HuH-7.5 (cell line): ENCODE results near the gene CELF4.
A peak's percentile ranks its signal among the peaks of the same experiment; 100 is the strongest.

ENCODE experiments used
- DNase-seq: peaks from one replicate; pipeline ENCODE4 v3.0.0; 2011; ENCODE audit warnings: low spot score

CELF4 gene

DNA sequence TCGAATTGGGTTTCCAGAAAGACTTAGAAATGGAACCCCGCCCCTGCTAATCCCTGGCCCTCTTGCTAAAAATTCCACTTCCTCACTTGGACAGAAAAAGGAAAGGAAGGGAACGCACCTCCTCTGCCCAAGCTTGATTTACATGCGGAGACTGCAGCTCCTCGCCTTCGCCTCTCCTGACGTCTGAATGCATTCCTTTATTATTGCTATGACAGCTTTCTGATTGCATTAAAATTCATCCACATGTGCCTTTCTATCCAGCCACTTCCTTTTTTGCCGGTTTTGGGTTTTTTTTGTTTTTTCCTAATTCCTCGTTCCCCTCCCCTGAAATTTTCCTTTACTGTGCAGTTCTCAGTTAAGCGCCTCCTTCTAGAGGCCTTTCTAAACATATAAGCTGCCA is 287.8 kb downstream of the CELF4 start:
- no peak for DNase-seq

DNA sequence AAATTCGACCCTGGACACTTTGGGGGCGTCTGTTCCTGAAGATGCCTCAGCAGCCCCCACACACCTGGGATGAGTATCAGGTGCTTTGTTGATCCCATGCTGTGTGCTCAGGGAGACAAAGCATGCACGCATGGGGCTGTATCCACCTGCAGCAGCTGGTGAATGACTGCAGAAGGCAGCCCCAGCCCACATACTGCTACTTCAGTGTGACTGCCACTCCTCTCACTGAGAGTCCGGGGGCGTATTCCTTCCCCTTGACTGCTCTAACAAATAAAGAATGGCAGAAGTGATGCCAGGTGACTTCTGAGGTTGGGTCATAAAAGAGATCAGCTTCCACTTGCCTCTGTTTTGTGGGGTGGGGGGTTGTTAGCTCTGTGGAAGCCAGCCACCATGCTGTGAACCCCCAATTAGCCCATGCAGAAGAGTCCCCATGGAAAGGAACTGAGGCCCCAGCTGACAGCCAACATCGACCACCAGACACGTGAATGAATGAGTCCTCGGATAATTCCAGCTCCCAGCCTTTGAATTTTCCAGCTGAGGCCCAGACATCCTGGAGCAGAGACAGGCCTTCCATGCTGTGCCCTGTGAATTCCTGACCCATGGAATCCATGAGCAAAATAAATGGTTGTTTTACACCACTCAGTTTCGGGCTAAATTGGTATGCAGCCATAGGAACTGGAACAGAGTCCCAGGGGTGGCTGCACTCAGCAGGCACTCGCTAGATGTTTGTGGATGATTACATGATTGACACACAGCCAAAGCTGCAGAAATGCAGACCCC is 289.3 kb downstream of the CELF4 start:
- DNase-seq = no peak

DNA sequence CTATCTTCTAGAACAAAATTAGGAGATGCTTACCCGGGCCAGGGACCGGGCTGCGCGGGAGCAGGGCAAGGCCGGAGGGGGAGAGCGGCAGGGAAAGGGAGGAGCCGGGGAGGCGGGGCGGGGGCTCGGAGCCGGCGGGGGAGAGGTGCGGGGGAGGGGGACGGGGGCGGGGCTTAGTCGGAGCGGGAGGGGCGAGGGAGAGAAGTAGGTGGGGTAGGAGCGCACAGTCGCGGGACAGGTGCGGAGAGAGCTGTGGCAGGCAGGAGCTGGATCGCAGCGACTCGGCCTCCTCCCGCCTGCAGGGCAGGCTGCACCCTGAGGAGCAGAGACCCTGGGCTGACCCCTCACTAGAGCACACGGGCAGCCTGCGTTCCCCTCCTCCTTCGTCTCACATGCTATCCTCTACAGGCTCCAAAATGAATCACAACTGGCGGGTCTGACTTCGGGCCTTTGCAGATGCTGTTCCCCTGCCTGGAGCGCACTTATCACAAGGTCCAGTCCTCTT is 290.3 kb downstream of the CELF4 start:
- no peak for DNase-seq

DNA sequence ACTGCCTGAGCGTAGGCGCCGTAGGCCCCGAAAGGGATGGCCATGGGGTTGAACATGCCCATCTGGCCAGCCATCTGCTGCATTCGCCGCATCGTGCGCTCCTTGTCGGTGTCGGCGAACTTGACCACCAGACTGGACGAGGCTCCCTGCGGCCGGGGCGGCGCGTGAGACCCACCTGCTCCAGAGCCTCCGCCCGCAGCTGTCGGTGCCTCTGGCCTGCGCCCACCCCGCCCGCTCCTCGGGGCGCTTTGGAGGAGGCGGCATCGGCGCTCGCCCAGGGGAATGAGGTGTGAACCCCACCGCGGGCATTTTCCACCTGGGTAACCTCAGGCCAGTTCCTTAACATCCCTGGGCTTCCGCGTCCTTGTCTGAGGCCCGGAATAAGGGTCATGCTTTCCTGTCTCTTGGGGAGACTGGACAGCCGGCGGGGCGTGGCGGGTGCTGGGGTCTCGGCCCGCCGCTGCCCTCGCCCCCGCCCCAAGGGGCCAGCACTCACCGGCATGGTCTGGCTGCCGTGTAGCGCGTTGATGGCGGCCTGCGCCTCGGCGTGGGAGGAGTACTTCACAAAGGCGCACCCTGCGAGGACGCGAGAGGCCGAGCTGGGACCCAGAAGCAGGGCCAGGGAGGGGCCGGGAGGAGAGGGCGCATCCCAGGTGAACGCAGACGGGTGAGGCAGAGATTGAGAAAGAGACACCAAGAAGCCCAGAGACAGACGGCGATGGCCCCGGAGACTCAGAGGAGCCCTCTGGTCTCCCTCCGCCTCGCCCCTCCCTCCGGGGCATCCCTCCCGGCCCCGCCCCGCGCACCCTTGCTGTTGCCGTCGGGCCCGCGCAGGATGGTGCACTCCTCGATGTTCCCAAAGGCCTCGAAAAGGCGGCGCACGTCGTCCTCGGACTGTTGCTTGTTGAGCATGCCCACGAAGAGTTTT is 291.0 kb downstream of the CELF4 start:
- no peak for DNase-seq

DNA sequence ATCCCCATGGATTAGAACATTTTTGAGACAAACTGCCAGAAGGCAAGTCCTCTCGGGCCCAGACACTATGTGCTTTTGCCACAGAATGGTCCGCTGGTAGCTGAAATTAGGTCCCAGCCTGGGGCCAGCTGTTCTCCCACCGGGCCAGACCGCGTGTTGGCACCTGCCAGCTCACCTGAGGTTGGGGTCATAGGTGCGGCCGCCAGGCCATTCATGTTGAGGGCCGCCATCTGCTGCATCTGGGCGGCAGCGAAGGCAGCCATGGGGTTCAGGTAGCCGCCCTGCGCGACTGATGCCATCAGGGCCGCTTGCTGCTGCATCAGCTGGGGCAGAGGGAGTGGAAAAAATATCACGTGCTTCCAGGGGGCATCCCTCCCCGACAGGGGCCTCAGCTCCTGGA is 292.8 kb downstream of the CELF4 start:
- no peak for DNase-seq

DNA sequence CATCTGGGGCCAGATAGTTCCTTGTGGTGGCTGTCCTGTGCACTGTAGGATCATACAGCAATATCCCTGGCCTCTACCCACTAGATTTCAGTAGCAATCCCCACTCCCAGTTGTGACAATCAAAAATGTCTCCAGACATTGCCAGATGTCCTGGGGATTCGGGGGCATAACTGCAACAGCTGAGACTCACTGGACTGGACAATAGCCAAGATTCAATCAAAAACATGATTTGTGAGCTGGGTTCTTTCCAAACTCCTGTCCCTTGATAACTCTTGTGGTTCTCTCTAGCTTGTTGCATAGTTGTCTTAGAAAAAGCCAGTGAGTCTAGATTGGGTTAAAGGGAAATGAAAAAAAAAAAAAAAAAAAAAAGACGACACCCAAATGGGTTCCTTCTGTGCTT is 293.4 kb downstream of the CELF4 start:
- DNase-seq = no peak

DNA sequence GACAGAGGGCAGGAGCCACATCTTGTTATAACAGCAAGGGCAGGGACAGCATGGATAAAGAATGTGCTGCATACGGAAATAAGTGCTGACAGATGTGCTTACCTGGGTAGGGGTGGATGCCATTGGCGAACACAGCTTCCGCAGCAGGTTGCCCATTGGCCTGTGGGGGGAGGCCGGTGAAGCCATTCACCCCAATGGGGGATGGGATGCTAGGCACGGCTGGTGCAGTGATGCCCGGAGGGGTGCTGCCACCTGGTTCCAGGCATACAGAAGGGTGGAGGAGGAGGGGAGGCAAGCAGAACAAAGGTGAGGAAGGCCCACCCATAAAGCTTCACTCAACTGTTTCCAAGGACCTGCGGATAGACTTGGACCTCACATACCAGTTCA is 294.9 kb downstream of the CELF4 start:
- DNase-seq = no peak

DNA sequence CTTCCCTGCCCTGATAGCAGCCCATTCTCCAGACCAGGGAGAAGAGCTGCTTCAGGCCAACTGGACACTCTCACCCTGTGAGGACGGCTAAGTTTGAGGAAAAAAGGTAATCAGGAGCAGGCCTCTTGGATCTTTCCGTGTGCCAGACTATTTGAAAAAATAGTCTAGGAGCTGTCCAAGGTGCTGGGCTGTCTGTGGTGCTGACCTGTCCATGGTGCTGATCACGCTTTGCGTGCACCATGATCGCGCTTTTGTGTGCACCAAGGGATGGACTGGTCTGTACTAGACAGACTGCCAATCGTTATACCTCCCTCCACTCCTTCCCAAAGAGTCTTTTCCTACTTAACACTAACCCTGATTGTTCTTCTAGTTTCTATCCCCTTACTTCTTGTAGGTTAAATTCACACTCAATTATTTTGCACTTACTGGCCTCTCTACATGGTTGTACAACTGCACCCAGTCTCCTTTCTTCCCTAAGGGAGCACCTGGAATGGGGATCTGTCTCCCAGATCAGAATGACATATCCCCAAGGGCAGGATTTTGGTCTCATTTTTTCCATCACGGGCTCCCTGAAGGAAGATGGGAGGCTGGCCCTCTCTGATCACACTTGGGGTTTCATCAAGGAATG is 295.4 kb downstream of the CELF4 start:
- DNase-seq = peak; percentile 40

DNA sequence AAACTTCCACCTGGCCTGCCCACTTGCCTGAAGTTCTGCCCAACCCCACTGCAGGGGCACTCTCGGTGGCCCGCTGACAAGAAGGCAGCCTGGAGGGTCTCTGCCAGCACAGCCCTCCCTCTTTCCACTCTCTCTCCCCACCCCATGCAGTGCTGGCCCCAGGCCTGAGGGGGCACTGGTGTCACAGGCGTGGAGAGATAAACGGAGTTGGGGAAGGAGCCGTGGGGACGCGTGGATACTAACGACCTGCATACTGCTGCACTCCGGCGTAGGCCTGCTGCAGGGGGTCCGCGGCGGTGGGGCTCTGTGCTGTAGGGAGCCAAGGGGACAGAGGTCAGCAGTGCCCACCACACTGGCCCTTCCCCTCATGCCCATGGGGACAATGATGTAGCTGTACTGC is 299.3 kb downstream of the CELF4 start:
- no peak for DNase-seq

DNA sequence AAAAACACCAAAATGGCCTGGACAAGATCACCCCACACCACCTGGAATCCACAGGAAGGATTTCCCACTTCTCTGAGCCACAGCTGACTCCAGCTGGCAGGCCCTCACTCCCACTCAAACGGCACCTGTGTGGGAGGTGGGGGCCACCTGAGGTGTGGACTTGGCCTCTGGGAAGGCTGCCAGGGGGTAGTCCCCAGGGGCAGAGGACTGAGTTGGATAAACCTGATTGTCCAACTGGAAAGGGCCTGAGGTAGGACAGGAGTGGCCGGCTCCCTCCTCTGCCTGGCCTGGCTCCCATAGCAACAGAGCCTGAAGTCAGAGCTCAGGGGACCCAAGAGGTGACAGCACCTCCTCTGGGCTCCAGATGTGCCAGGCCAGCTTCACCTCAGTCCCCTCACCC is 300.2 kb downstream of the CELF4 start:
- no peak for DNase-seq

DNA sequence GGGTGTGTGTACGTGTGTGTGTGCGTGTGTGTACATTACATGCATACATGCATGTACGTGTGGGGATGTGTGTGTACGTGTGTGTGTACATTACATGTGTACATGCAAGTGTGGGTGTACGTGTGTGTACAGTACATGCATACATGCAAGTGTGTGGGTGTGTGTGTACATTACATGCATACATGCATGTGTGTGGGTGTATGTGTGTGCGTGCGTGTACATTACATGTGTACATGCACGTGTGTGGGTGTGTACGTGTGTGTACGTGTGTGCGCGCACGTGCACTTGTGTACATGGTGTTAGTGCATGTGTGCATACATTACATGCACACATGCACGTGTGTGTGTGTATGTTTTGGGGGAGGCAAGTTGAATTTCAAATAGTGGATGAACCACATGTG is 300.6 kb downstream of the CELF4 start:
- DNase-seq = no peak

DNA sequence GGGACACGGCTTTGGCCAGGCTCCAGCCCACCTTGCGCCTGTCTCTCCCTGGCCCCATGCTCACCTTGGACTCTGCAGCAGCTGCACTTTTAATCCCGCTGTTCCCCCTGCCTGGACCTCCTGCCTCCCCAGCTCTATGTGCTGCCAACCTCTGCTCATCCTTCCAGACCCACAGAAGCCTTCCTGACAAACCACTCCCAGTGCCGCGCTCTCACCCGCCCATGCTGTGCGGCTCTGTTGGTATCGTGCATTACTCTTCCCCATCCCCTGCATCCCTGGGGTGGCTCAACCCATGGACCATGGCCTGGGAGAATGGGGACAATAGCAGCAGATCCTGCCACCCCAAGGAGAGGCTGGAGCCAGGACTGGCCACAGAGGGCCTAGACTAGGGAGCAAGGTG is 303.6 kb downstream of the CELF4 start:
- no peak for DNase-seq

DNA sequence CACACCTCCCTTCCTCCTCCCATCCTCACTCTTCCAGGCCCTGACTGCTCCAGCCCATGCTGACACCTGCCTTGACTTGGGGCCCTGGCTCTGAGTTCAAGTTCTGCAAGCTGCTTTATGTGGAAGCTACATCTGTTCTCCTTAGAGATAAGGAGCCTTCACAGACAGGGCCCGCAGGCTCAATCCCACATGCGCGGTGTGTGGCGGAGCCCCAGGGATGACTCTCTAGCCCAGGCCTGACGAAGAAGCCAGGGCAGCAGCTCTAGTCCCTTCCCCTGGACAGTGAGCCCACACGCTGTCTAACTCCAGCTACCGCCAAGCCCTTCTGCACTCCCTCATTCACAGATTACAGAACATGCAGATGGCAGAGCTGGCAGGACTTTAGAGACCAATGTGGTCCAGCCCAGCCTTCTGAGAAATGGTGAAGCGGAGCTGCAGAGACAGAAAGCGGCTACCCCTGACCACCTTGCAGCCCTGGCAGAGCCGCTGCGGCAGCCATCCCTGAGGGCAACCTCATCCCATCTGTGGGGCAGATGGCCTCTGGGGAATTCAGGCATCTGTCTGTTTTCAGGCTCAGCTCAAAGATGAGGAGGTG is 304.3 kb downstream of the CELF4 start:
- no peak for DNase-seq

DNA sequence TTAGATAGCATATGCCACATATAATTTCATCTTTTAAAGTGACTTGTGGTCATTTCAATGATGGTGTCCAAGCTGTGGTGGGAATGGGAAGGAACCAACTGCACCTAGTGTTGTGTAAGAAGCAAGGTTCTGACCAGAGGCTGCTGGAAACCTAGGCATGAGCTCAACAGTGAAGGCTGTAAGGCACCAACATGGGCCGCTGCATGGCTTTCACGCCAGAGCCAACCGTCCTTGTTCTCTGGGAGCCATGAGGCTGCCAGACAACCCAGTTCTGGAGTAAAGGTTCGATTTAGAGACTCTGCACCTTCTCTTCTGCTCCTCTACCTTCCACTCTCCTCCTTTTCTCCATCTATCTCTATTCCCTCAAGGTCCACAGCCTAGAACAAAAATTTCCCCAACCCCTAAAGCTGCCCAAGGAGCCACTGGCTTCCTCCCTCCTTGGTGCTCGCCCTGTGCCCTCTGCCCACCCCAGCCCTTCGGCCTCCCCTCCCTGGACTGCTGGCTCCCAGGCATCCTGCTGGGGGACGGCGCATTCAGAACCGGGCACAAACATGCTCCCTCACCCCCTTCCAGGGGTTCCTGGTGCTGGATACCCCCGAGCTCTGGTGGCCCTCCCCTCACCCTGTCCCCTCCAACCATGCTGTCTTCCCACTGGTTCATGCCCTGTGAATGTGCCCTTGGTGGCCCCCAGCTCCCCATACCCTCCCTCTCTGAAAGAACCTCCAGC is 305.1 kb downstream of the CELF4 start:
- DNase-seq = no peak

DNA sequence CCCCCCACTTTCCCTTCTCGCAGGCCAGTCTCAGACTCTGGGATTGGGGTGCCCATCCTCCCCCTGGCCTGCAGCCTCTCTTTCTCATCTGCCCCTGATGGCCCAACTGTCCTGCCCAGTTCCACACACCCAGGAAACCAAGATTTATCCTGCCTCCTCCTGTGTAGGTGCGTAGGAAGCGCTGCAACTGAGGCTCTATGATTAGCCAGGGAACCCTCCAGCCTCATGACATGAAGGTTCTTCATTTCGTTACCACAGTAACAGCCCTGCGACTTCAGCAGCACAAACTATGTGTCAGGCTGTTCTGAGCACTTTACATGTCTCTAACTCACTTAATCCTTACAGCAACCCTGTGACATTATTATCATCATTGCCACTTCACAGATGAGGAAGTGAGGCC is 305.9 kb downstream of the CELF4 start:
- DNase-seq = no peak

DNA sequence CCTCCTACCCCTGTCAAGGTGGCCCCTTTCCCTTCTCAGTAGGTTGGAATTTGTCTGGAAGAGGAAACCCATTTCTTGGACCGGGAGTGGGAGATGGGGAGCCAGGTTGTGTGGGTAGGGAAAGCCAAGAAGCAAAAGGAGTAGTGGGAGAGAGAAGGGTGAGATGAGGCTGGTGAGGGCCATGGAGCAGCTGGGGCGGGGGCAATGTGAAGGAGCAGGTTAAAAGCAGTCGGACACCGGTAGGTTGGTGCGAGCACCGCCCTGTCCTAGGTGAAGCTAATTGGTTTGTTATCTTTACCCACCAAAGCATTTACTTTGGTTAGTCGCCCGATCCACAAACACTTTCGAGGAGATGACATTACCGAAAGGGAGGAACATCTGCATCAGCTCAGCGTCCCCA is 306.8 kb downstream of the CELF4 start:
- no peak for DNase-seq

DNA sequence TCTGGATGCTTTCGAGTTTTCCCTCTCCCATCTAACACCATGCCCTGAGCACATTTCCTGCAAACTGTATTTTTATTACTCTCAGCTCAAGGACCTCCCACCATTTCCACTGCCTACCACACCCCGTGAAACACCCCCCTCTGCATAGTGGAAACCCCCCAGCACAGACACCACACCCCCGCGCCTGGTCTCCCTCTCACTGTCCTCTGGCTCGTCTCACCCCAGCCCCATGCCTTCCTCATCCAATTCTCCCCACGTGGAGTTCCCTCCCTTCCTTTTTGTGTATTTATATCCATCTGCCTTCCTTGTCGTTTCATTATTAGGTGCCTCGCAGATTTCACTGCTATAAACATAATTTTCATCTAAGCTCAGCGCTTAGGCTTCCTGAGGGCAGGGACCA is 307.5 kb downstream of the CELF4 start:
- DNase-seq = no peak

DNA sequence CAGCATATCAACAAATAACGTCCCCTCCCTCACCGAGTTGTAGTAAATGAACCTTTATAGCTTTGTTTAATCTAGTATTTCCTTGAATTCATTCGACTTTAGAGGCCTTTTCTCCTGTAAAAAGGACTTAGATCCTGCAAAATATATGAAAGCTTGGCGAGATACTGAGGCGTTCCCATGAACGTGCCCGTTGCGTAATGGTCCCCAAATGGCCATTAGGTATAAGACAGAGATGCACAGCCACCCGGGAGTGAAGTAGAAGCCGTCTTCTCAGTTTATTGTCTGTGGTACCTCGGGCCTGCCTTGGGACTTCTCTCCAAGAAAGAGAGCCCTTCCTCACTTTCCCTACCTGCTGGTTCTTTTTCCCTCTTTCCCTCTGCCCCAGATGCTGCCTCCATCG is 310.6 kb downstream of the CELF4 start:
- no peak for DNase-seq

DNA sequence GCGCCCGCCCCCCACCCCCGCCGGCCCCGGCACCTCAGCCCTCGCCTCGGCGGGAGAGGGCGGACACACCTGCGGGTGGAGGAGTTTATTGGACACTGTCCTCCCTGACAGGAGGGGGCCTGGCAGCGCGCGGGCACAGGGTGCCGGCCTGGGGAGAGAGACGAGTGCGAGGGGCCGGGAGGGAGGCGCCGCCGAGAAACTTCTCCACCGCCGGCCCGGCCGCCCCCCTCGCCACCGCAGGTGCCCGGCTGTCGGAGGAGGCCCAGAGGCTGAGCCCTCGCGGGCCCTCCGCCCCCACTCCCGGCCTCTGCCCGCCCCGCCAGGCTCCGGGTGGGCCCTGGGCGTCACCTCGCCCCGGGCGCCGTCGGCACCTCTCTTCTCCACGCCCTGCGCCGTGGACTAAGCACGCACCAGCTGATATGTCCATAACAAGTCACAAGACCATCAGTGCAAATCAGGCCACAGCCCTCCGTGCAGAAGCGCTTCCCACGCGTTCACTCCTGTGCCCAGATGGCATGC is 311.3 kb downstream of the CELF4 start:
- DNase-seq = no peak

DNA sequence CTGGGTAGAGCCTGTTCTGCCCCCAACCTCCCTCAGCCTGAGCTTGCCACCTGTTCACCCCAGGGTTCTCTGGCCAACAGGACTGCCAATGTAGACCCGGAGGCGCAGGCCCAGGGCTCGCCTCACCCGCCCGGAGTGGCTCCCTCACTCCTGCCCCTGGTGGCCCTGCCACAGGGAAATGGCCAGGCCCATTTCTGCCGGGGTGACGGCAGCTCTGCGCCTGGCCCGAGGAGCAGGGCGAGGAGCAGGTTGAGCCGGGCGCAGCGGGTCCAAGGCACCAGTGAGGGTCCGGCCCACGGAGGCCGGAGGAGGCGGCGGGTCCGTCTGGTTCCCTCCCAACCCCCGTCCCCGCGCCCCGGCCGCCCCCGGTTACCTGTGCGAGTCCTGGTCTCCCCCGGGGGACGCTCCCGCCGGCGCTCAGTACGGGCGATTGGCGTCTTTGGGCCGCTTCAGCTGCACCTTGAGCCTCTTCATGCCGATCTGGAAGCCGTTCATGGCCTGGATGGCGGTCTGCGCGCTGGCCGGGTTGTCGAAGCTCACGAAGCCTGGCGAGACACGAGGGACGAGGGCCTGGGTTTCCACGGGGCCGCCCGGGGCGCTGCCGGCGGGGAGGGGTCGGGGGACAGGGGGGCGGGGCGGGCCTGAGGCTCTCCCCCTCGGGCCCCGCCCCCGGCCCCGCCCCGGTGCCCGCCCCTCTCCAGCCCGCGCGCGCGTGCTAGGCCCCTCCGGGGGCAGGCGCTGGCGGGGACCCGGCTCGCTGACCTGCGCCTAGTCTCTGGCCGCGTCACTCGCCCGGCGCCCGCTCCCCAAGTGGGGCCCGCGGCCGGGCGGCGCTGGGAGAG is 312.0 kb downstream of the CELF4 start:
- DNase-seq = peak; percentile 76
